ENCODE measurements around the gene ERFL. TPM values are rescaled to one million over a fixed set of nuclear protein-coding genes. Genes with fewer than 3 reads are reported as not detected.

Gene ERFL
- total and polyA plus RNA-seq, 3 donors from 2014 or later = 0.78 to 2.4 (median 2.2) TPM

DNA sequence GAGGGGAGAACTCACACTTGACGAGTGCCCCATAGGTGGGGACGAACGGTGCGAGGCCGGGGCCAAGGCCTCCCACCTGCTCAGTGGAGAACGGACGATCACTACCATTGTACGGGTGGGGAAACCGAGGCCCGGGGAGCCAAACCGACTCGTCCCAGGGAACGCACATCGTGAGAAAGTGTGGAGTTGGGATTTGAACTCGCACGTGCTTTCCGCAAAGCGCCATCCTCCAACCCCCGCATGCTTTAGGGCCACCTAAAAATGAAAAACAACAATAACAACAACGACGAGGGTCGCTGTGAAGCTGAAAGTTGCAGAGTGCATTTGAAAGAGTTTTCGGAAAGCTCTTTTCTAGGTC, 44.8 kb downstream of the ERFL start:
- Histone ChIP-seq H3K36me3 (ENCODE audit: low read depth, missing control alignments) (no peaks in the 10 kb centered on the region), H3K4me1 (peaks cover 3% of the 10 kb centered on the region)

DNA sequence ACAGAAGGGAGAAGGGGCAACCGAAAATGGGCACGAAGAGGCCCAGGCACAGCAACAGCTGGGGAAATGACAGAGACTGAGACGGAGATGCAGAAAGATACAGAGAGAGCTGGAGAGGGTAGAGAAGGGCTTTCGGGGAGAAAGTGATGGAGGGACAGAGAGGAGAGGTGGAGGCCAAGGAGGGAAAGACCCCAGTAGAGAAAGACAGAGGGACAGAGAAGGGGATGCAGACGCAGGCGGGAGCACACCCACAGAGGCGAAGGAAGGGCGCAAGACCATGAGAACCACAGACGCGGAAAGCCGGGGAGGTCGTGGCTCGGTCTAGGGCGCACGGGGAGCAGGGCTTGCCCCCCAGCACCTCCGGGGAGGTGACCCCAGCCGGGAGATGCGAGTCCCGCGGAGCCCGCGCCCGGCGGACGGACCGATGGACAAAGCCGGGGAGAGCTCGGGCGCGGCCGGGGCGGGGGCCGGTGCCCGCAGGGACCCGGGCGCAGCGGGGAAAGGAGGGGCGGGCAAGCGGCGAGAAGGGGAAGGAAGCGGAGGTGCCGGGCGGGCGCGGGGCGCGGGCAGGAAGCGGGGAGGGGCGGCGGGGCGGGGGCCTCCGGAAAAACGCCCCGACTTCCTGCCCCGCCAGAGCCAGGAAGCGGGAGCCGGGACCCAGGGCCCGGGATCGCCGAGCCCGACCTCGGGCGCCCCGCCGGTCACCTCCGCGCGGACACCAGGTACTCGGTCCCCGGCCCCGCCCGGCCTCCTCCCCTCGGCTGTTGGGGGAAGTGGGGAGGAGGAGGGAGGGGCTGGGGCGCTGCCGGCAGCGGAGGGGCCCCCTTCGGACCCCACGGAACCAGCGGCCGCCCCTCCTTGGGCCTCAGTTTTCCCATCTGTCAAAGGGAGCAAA, 45.4 kb downstream of the ERFL start, which contains the start of gene ARHGEF1:
ARHGEF1 (plus strand) TSS at position 617 of the 895 bp plus-strand sequence. CDS start 4,899 bp downstream, outside the sequence.
- TF ChIP-seq, protein P1, sequence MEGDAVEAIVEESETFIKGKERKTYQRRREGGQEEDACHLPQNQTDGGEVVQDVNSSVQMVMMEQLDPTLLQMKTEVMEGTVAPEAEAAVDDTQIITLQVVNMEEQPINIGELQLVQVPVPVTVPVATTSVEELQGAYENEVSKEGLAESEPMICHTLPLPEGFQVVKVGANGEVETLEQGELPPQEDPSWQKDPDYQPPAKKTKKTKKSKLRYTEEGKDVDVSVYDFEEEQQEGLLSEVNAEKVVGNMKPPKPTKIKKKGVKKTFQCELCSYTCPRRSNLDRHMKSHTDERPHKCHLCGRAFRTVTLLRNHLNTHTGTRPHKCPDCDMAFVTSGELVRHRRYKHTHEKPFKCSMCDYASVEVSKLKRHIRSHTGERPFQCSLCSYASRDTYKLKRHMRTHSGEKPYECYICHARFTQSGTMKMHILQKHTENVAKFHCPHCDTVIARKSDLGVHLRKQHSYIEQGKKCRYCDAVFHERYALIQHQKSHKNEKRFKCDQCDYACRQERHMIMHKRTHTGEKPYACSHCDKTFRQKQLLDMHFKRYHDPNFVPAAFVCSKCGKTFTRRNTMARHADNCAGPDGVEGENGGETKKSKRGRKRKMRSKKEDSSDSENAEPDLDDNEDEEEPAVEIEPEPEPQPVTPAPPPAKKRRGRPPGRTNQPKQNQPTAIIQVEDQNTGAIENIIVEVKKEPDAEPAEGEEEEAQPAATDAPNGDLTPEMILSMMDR (IDR thresholded peaks at IDR 0.05) = no peak
- TF ChIP-seq POLR2A (IDR thresholded peaks at IDR 0.05) = no peak
- Histone ChIP-seq H3K27ac (peak within 1 kb of the TSS; percentile 48 to 75), H3K36me3 (ENCODE audit: low read depth, missing control alignments) (no peaks in the 10 kb centered on the region), H3K4me3 (peak within 1 kb of the TSS; percentile 71 to 83), H3K27me3 (no peaks in the 10 kb centered on the region), H3K4me1 (peaks cover 3% of the 10 kb centered on the region), H3K9me3 (no peaks in the 10 kb centered on the region)
- intact Hi-C loops (cut with DNase I; ENCODE audit: low total_unique reads) = no loop called here
- 2% methylated on average over 17 to 52 of the region's 80 CpGs for WGBS, 2 donors
- DNase-seq = peak; percentile 36

More for the DNA sequence above, 44.8 kb downstream of the ERFL start:
- no peaks in the 10 kb centered on the region for H3K27me3 ChIP-seq
- peak overlapping the region; percentile 71 to 83 for H3K4me3 ChIP-seq
- no peaks in the 10 kb centered on the region for H3K9me3 ChIP-seq
- WGBS, 2 donors = 1% methylated on average over 17 to 23 of the region's 23 CpGs
- TF ChIP-seq, protein P1 (IDR thresholded peaks at IDR 0.05) = no peak
- TF ChIP-seq POLR2A (IDR thresholded peaks at IDR 0.05) = no peak
- intact Hi-C loops (cut with DNase I; ENCODE audit: low total_unique reads) = no loop called here
- peak overlapping the region; percentile 48 to 75 for H3K27ac ChIP-seq
- DNase-seq = no peak

DNA sequence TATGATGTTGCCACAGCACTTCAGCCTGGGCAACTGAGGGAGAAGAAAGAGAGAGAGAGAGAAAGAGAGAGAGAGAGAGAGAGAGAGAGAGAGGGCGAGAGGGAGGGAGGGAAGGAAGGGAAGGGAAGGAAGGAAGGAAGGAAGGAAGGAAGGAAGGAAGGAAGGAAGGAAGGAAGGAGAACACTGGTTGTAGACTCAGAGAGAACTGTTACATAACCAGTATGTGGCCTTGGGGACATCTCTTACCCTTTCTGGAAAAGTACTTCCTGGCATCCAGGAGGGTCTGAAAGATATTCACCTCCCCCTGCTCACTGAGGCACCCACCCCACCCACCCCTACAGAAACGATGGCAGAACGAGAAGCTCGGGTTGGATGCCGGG, 47.9 kb downstream of the ERFL start:
- intact Hi-C loops (cut with DNase I; ENCODE audit: low total_unique reads) = no loop called here
- WGBS, 2 donors = 49 to 85% methylated on average over 5 of the region's 5 CpGs
- no peak for TF ChIP-seq POLR2A (IDR thresholded peaks at IDR 0.05)
- TF ChIP-seq, protein P1 (IDR thresholded peaks at IDR 0.05) = no peak
- DNase-seq = no peak
- no peaks in the 10 kb centered on the region for H3K36me3 ChIP-seq (ENCODE audit: low read depth, missing control alignments)
- no peak overlapping the region for H3K27ac ChIP-seq
- H3K27me3 ChIP-seq = no peaks in the 10 kb centered on the region
- H3K4me3 ChIP-seq = no peak overlapping the region
- H3K4me1 ChIP-seq = peaks cover 3% of the 10 kb centered on the region
- no peaks in the 10 kb centered on the region for H3K9me3 ChIP-seq

DNA sequence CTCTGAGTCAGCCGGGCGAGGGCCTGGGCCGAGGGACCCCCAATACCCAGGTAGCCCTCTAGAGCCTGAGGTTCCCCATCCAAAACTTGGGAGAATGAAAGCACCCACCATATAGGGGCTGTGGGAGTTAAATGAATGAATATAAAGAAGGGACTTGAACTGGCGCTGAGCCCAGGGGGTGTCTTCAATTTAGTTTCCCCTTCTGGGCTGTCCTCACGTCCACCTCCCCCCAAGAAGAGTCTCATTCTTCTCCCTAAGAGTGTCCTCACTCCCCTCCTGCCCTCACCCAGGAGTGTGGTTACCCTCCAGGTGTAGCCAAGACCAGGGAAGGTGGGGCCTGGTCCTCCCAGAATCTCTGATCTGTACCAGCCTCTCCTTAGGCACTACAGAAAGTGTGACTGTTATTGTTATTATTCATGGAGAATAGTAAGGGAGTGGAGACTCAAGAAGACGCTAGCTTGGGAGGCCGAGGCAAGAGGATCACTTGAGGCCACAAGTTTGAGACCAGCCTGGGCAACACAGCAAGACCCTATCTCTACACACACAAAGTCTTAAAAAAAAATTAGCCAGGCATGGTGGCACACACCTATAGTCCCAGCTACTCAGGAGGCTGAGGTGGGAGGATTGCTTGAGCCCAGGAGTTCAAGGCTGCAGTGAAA, 48.5 kb downstream of the ERFL start:
- no peak overlapping the region for H3K27ac ChIP-seq
- no peaks in the 10 kb centered on the region for H3K27me3 ChIP-seq
- no peaks in the 10 kb centered on the region for H3K36me3 ChIP-seq (ENCODE audit: low read depth, missing control alignments)
- DNase-seq = no peak
- intact Hi-C loops (cut with DNase I; ENCODE audit: low total_unique reads) = loop anchor here (10.0 kb wide), 1 partner anchor 75 kb away; the partner anchor contains the start of gene RABAC1
- WGBS, 2 donors = 89% methylated on average over 4 to 7 of the region's 7 CpGs
- no peaks in the 10 kb centered on the region for H3K4me1 ChIP-seq
- H3K4me3 ChIP-seq = no peak overlapping the region
- no peak for TF ChIP-seq POLR2A (IDR thresholded peaks at IDR 0.05)
- TF ChIP-seq, protein P1 (IDR thresholded peaks at IDR 0.05) = no peak
- no peaks in the 10 kb centered on the region for H3K9me3 ChIP-seq
